ENCODE results near the gene URM1.
A peak's percentile ranks its signal among the peaks of the same experiment; 100 is the strongest.
"Not testable (repeated sequence)": the region's sequence is repeated elsewhere in the genome, so short reads cannot be mapped to it uniquely, and the experiment has no call there.

The URM1 gene

GRCh38 chr9:128409978-128410377 lies 38.8 kb downstream of the URM1 start:
- Histone ChIP-seq H3K9ac (ENCODE audit: low read length in 2 of 2) (no peak overlapping the region), H3K4me3 (ENCODE audit: low read length in 2 of 2) (no peak overlapping the region), H3K9me3 (ENCODE audit: control insufficient read depth in 2 of 2, low read length in 2 of 2) (no peaks in the 10 kb centered on the region), H3K27ac (ENCODE audit: low read length) (no peak overlapping the region), H3K36me3 (ENCODE audit: control insufficient read depth in 2 of 2, insufficient read depth in 2 of 2, low read length in 2 of 2) (no peaks in the 10 kb centered on the region), H3K4me1 (ENCODE audit: control insufficient read depth, insufficient read depth, low read length) (peaks cover 4% of the 10 kb centered on the region), H3K27me3 (ENCODE audit: control insufficient read depth in 1 of 2, insufficient read depth in 2 of 2, low read length in 2 of 2) (peaks cover 14 to 23% of the 10 kb centered on the region in 2 donors)

GRCh38 chr9:128411364-128412119 lies 40.4 kb downstream of the URM1 start:
- H3K9ac ChIP-seq (ENCODE audit: low read length in 2 of 2) = no peak overlapping the region
- no peaks in the 10 kb centered on the region for H3K9me3 ChIP-seq (ENCODE audit: control insufficient read depth in 2 of 2, low read length in 2 of 2)
- no peak overlapping the region for H3K4me3 ChIP-seq (ENCODE audit: low read length in 2 of 2)
- peaks cover 4% of the 10 kb centered on the region for H3K4me1 ChIP-seq (ENCODE audit: control insufficient read depth, insufficient read depth, low read length)
- no peaks in the 10 kb centered on the region for H3K36me3 ChIP-seq (ENCODE audit: control insufficient read depth in 2 of 2, insufficient read depth in 2 of 2, low read length in 2 of 2)
- no peak overlapping the region for H3K27ac ChIP-seq (ENCODE audit: low read length)
- peaks cover 17 to 30% of the 10 kb centered on the region in 2 donors for H3K27me3 ChIP-seq (ENCODE audit: control insufficient read depth in 1 of 2, insufficient read depth in 2 of 2, low read length in 2 of 2)

- no peak overlapping the region for H3K4me3 ChIP-seq (ENCODE audit: low read length in 2 of 2)
- no peak overlapping the region for H3K9ac ChIP-seq (ENCODE audit: low read length in 2 of 2)
- H3K9me3 ChIP-seq (ENCODE audit: control insufficient read depth in 2 of 2, low read length in 2 of 2) = no peaks in the 10 kb centered on the region
- no peak overlapping the region for H3K27ac ChIP-seq (ENCODE audit: low read length)
- peaks cover 4% of the 10 kb centered on the region for H3K4me1 ChIP-seq (ENCODE audit: control insufficient read depth, insufficient read depth, low read length)
- H3K36me3 ChIP-seq (ENCODE audit: control insufficient read depth in 2 of 2, insufficient read depth in 2 of 2, low read length in 2 of 2) = no peaks in the 10 kb centered on the region
- peaks cover 17 to 30% of the 10 kb centered on the region in 2 donors for H3K27me3 ChIP-seq (ENCODE audit: control insufficient read depth in 1 of 2, insufficient read depth in 2 of 2, low read length in 2 of 2)
Measured at GRCh38 chr9:128412120-128412790, 41.1 kb downstream of the URM1 start.

GRCh38 chr9:128413728-128414127 lies 42.6 kb downstream of the URM1 start:
- not testable (repeated sequence) for H3K9me3 ChIP-seq (ENCODE audit: control insufficient read depth in 2 of 2, low read length in 2 of 2); H3K4me3 ChIP-seq (ENCODE audit: low read length in 2 of 2); H3K36me3 ChIP-seq (ENCODE audit: control insufficient read depth in 2 of 2, insufficient read depth in 2 of 2, low read length in 2 of 2); H3K27ac ChIP-seq (ENCODE audit: low read length); H3K4me1 ChIP-seq (ENCODE audit: control insufficient read depth, insufficient read depth, low read length); H3K9ac ChIP-seq (ENCODE audit: low read length in 2 of 2)
- H3K27me3 ChIP-seq (ENCODE audit: control insufficient read depth in 1 of 2, insufficient read depth in 2 of 2, low read length in 2 of 2) = peaks cover 11 to 24% of the 10 kb centered on the region in 2 donors

- Histone ChIP-seq H3K4me3 (ENCODE audit: low read length in 2 of 2) (no peak overlapping the region), H3K4me1 (ENCODE audit: control insufficient read depth, insufficient read depth, low read length) (peaks cover 13% of the 10 kb centered on the region), H3K9ac (ENCODE audit: low read length in 2 of 2) (no peak overlapping the region), H3K27me3 (ENCODE audit: control insufficient read depth in 1 of 2, insufficient read depth in 2 of 2, low read length in 2 of 2) (peaks cover 14 to 23% of the 10 kb centered on the region in 2 donors), H3K27ac (ENCODE audit: low read length) (no peak overlapping the region), H3K36me3 (ENCODE audit: control insufficient read depth in 2 of 2, insufficient read depth in 2 of 2, low read length in 2 of 2) (no peaks in the 10 kb centered on the region), H3K9me3 (ENCODE audit: control insufficient read depth in 2 of 2, low read length in 2 of 2) (no peaks in the 10 kb centered on the region)
Measured at GRCh38 chr9:128414461-128414860, 43.3 kb downstream of the URM1 start.

- Histone ChIP-seq H3K4me3 (ENCODE audit: low read length in 2 of 2) (no peak overlapping the region), H3K27me3 (ENCODE audit: control insufficient read depth in 1 of 2, insufficient read depth in 2 of 2, low read length in 2 of 2) (peaks cover 14 to 23% of the 10 kb centered on the region in 2 donors), H3K9me3 (ENCODE audit: control insufficient read depth in 2 of 2, low read length in 2 of 2) (no peaks in the 10 kb centered on the region), H3K4me1 (ENCODE audit: control insufficient read depth, insufficient read depth, low read length) (peaks cover 19% of the 10 kb centered on the region), H3K36me3 (ENCODE audit: control insufficient read depth in 2 of 2, insufficient read depth in 2 of 2, low read length in 2 of 2) (no peaks in the 10 kb centered on the region), H3K27ac (ENCODE audit: low read length) (no peak overlapping the region), H3K9ac (ENCODE audit: low read length in 2 of 2) (no peak overlapping the region)
Measured at GRCh38 chr9:128415281-128415680, 44.1 kb downstream of the URM1 start.

GRCh38 chr9:128416014-128416413 lies 44.8 kb downstream of the URM1 start:
- H3K36me3 ChIP-seq (ENCODE audit: control insufficient read depth in 2 of 2, insufficient read depth in 2 of 2, low read length in 2 of 2) = no peaks in the 10 kb centered on the region
- peaks cover 14 to 23% of the 10 kb centered on the region in 2 donors for H3K27me3 ChIP-seq (ENCODE audit: control insufficient read depth in 1 of 2, insufficient read depth in 2 of 2, low read length in 2 of 2)
- no peak overlapping the region for H3K27ac ChIP-seq (ENCODE audit: low read length)
- no peak overlapping the region for H3K4me3 ChIP-seq (ENCODE audit: low read length in 2 of 2)
- H3K9ac ChIP-seq (ENCODE audit: low read length in 2 of 2) = no peak overlapping the region
- peaks cover 20% of the 10 kb centered on the region for H3K4me1 ChIP-seq (ENCODE audit: control insufficient read depth, insufficient read depth, low read length)
- no peaks in the 10 kb centered on the region for H3K9me3 ChIP-seq (ENCODE audit: control insufficient read depth in 2 of 2, low read length in 2 of 2)

GRCh38 chr9:128416432-128417019 lies 45.4 kb downstream of the URM1 start:
- no peak overlapping the region for H3K27ac ChIP-seq (ENCODE audit: low read length)
- H3K36me3 ChIP-seq (ENCODE audit: control insufficient read depth in 2 of 2, insufficient read depth in 2 of 2, low read length in 2 of 2) = no peaks in the 10 kb centered on the region
- no peaks in the 10 kb centered on the region for H3K9me3 ChIP-seq (ENCODE audit: control insufficient read depth in 2 of 2, low read length in 2 of 2)
- H3K4me1 ChIP-seq (ENCODE audit: control insufficient read depth, insufficient read depth, low read length) = peaks cover 22% of the 10 kb centered on the region
- no peak overlapping the region for H3K4me3 ChIP-seq (ENCODE audit: low read length in 2 of 2)
- H3K27me3 ChIP-seq (ENCODE audit: control insufficient read depth in 1 of 2, insufficient read depth in 2 of 2, low read length in 2 of 2) = peaks cover 14 to 23% of the 10 kb centered on the region in 2 donors
- H3K9ac ChIP-seq (ENCODE audit: low read length in 2 of 2) = no peak overlapping the region

- H3K36me3 ChIP-seq (ENCODE audit: control insufficient read depth in 2 of 2, insufficient read depth in 2 of 2, low read length in 2 of 2) = peaks cover 3% of the 10 kb centered on the region in 2 donors
- peaks cover 27% of the 10 kb centered on the region for H3K4me1 ChIP-seq (ENCODE audit: control insufficient read depth, insufficient read depth, low read length)
- H3K27me3 ChIP-seq (ENCODE audit: control insufficient read depth in 1 of 2, insufficient read depth in 2 of 2, low read length in 2 of 2) = peaks cover 7 to 12% of the 10 kb centered on the region in 2 donors
- peak overlapping the region; percentile 22 to 47 for H3K9ac ChIP-seq (ENCODE audit: low read length in 2 of 2)
- no peak overlapping the region for H3K27ac ChIP-seq (ENCODE audit: low read length)
- H3K4me3 ChIP-seq (ENCODE audit: low read length in 2 of 2) = peak overlapping the region; percentile 40 to 68
- no peaks in the 10 kb centered on the region for H3K9me3 ChIP-seq (ENCODE audit: control insufficient read depth in 2 of 2, low read length in 2 of 2)
Measured at GRCh38 chr9:128419061-128419925, 48.1 kb downstream of the URM1 start.

- peak overlapping the region in 1 of 2 donors; percentile 51 for H3K9ac ChIP-seq (ENCODE audit: low read length in 2 of 2)
- peaks cover 7% of the 10 kb centered on the region in 2 donors for H3K27me3 ChIP-seq (ENCODE audit: control insufficient read depth in 1 of 2, insufficient read depth in 2 of 2, low read length in 2 of 2)
- H3K36me3 ChIP-seq (ENCODE audit: control insufficient read depth in 2 of 2, insufficient read depth in 2 of 2, low read length in 2 of 2) = peaks cover 3 to 5% of the 10 kb centered on the region in 2 donors
- peaks cover 27% of the 10 kb centered on the region for H3K4me1 ChIP-seq (ENCODE audit: control insufficient read depth, insufficient read depth, low read length)
- H3K9me3 ChIP-seq (ENCODE audit: control insufficient read depth in 2 of 2, low read length in 2 of 2) = no peaks in the 10 kb centered on the region
- H3K4me3 ChIP-seq (ENCODE audit: low read length in 2 of 2) = peak overlapping the region; percentile 80 to 83
- no peak overlapping the region for H3K27ac ChIP-seq (ENCODE audit: low read length)
Measured at GRCh38 chr9:128420060-128420650, 49.0 kb downstream of the URM1 start.
